ENCODE results near the gene WDFY4. TPM values are rescaled to one million over a fixed set of nuclear protein-coding genes. Genes with fewer than 3 reads are reported as not detected.

WDFY4 gene
- polyA plus RNA-seq, 2 of the 4 experiments (the other 2 are of a cell fraction), result not detected

GRCh38 chr10:48792687-48793096 lies 108.0 kb downstream of the WDFY4 start:
- no peak for DNase-seq (ENCODE audit: low read depth in 1 of 2, low spot score in 1 of 2)
- no peak overlapping the region for H3K4me2 ChIP-seq
- no peak for FAIRE-seq
- TF ChIP-seq, protein P1, sequence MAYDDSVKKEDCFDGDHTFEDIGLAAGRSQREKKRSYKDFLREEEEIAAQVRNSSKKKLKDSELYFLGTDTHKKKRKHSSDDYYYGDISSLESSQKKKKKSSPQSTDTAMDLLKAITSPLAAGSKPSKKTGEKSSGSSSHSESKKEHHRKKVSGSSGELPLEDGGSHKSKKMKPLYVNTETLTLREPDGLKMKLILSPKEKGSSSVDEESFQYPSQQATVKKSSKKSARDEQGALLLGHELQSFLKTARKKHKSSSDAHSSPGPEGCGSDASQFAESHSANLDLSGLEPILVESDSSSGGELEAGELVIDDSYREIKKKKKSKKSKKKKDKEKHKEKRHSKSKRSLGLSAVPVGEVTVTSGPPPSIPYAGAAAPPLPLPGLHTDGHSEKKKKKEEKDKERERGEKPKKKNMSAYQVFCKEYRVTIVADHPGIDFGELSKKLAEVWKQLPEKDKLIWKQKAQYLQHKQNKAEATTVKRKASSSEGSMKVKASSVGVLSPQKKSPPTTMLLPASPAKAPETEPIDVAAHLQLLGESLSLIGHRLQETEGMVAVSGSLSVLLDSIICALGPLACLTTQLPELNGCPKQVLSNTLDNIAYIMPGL (CRISPR knock-in tag; IDR thresholded peaks at IDR 0.05; ENCODE audit: borderline replicate concordance), result no peak
- TF ChIP-seq SREBF2 (IDR thresholded peaks at IDR 0.05) (no peak), JUN (IDR thresholded peaks at IDR 0.05) (no peak), HOXB5 (CRISPR knock-in tag; IDR thresholded peaks at IDR 0.05) (no peak), BHLHE40 (IDR thresholded peaks at IDR 0.05; ENCODE audit: low read depth, low read length) (no peak), TFCP2L1 (CRISPR knock-in tag; IDR thresholded peaks at IDR 0.05) (no peak), KDM5A (IDR thresholded peaks at IDR 0.05) (no peak), EHF (CRISPR knock-in tag; IDR thresholded peaks at IDR 0.05) (no peak), ATOH8 (CRISPR knock-in tag; IDR thresholded peaks at IDR 0.05; ENCODE audit: low read depth) (no peak), MAZ (IDR thresholded peaks at IDR 0.05; ENCODE audit: borderline replicate concordance, low read depth, low read length) (no peak), MAFK (IDR thresholded peaks at IDR 0.05; ENCODE audit: partially characterized antibody) (no peak), RFX5 (IDR thresholded peaks at IDR 0.05) (no peak), HOXA7 (CRISPR knock-in tag; IDR thresholded peaks at IDR 0.05) (no peak), PBX3 (IDR thresholded peaks at IDR 0.05) (no peak)
- TF ChIP-seq, protein P2, sequence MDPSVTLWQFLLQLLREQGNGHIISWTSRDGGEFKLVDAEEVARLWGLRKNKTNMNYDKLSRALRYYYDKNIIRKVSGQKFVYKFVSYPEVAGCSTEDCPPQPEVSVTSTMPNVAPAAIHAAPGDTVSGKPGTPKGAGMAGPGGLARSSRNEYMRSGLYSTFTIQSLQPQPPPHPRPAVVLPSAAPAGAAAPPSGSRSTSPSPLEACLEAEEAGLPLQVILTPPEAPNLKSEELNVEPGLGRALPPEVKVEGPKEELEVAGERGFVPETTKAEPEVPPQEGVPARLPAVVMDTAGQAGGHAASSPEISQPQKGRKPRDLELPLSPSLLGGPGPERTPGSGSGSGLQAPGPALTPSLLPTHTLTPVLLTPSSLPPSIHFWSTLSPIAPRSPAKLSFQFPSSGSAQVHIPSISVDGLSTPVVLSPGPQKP (IDR thresholded peaks at IDR 0.05; ENCODE audit: low read depth, low read length), result no peak
- TF ChIP-seq, protein P3, sequence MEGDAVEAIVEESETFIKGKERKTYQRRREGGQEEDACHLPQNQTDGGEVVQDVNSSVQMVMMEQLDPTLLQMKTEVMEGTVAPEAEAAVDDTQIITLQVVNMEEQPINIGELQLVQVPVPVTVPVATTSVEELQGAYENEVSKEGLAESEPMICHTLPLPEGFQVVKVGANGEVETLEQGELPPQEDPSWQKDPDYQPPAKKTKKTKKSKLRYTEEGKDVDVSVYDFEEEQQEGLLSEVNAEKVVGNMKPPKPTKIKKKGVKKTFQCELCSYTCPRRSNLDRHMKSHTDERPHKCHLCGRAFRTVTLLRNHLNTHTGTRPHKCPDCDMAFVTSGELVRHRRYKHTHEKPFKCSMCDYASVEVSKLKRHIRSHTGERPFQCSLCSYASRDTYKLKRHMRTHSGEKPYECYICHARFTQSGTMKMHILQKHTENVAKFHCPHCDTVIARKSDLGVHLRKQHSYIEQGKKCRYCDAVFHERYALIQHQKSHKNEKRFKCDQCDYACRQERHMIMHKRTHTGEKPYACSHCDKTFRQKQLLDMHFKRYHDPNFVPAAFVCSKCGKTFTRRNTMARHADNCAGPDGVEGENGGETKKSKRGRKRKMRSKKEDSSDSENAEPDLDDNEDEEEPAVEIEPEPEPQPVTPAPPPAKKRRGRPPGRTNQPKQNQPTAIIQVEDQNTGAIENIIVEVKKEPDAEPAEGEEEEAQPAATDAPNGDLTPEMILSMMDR (IDR thresholded peaks at IDR 0.05), result no peak
- no peak for ATAC-seq
- CTCF ChIA-PET, result no interaction called here
- H3K4me3 ChIP-seq, result no peak overlapping the region
- H3K9me3 ChIP-seq, result no peaks in the 10 kb centered on the region
- POLR2A ChIA-PET, result no interaction called here
- 8% methylated on average over 4 of the region's 4 CpGs for whole genome bisulfite sequencing (ENCODE audit: missing lambda C conversion rate)
- H3K27ac ChIP-seq, result no peak overlapping the region
- no peaks in the 10 kb centered on the region for H3K4me1 ChIP-seq

- H3K4me3 ChIP-seq, result no peak overlapping the region
- WGBS (ENCODE audit: missing lambda C conversion rate), result 40% methylated on average over 9 of the region's 9 CpGs
- DNase-seq (ENCODE audit: low read depth in 1 of 2, low spot score in 1 of 2) (no peak), ATAC-seq (no peak), FAIRE-seq (no peak)
- no peaks in the 10 kb centered on the region for H3K4me1 ChIP-seq
- H3K27ac ChIP-seq, result no peak overlapping the region
- no peak overlapping the region for H3K4me2 ChIP-seq
- H3K9me3 ChIP-seq, result no peaks in the 10 kb centered on the region
- CTCF ChIA-PET, result no interaction called here
- POLR2A ChIA-PET, result no interaction called here
- TF ChIP-seq HDAC2 (IDR thresholded peaks at IDR 0.05) (no peak), HOXA7 (CRISPR knock-in tag; IDR thresholded peaks at IDR 0.05) (no peak), RCOR1 (IDR thresholded peaks at IDR 0.05; ENCODE audit: low read depth, low read length) (no peak), NR3C1 (IDR thresholded peaks at IDR 0.05) (no peak), EHMT2 (IDR thresholded peaks at IDR 0.05; ENCODE audit: low read depth) (no peak), CBX2 (IDR thresholded peaks at IDR 0.05; ENCODE audit: borderline replicate concordance, low read depth) (no peak), KDM1A (IDR thresholded peaks at IDR 0.05; ENCODE audit: low read depth) (no peak), EHF (CRISPR knock-in tag; IDR thresholded peaks at IDR 0.05) (no peak), MAFK (IDR thresholded peaks at IDR 0.05; ENCODE audit: partially characterized antibody) (no peak), MYC (IDR thresholded peaks at IDR 0.05; ENCODE audit: borderline replicate concordance, low read length) (no peak), ZNF302 (CRISPR knock-in tag; IDR thresholded peaks at IDR 0.05) (no peak), BHLHE40 (IDR thresholded peaks at IDR 0.05; ENCODE audit: low read depth, low read length) (no peak), HOXB5 (CRISPR knock-in tag; IDR thresholded peaks at IDR 0.05) (no peak), ATOH8 (CRISPR knock-in tag; IDR thresholded peaks at IDR 0.05; ENCODE audit: low read depth) (no peak)
- TF ChIP-seq, protein P3 (IDR thresholded peaks at IDR 0.05), result no peak
Measured at GRCh38 chr10:48794074-48794473, 109.4 kb downstream of the WDFY4 start.
